Activated CD4-positive, alpha-beta T cell treated with anti-CD3 and anti-CD28 coated beads for 4 hours (primary cell): ENCODE data around the gene SHROOM2.
"Not testable (repeated sequence)": the region's sequence is repeated elsewhere in the genome, so short reads cannot be mapped to it uniquely, and the experiment has no call there.

Source experiments
- DNase-seq, 2 donors: peaks; one replicate each; pipeline ENCODE4 v3.0.0-alpha.2; 2020

Gene SHROOM2

DNA sequence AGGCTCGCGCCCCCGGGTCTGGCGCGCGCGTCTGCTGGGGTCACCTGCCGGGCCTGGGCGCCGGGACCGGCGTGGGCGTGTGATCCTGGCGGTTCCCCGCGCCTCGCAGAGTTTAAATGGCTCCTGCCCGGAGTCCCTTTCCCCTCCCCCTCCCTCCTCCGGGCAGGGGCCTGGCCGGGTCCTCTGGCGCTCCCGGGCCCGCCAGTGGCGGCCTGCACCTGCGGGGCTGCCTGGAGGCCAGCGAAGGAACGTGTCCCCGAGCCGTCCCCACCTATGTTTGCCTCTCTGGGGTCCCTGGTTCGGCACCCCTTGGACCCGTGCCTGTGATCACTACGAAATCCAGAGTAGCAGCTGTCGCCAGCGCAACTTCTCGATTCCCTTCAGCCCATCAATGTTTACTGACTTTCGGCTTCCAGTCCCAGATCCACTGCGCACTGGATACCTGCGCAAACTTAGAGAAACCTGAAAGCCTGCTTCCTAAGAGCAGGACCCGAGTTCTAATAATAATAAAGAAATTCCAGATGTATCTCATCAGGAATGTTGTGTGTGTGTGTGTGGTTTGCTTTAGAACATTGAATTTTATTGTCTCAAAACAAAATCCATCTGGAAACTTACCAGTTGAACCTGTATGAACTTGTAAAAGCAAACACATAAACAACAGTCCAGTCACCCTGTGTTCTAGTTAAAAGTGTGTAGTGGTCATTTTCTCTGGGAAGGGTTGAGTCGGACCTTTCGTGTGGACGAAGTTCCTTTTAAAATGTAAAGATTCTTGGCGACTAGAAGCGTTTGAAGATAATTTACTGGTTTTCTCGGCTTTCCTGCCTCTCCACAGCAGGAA, 788 bp downstream of the SHROOM2 start:
- no peak for DNase-seq

- no peak for DNase-seq
These were observed 2.7 kb downstream of the SHROOM2 start for GRCh38 chrX:9788911-9789310.

DNA sequence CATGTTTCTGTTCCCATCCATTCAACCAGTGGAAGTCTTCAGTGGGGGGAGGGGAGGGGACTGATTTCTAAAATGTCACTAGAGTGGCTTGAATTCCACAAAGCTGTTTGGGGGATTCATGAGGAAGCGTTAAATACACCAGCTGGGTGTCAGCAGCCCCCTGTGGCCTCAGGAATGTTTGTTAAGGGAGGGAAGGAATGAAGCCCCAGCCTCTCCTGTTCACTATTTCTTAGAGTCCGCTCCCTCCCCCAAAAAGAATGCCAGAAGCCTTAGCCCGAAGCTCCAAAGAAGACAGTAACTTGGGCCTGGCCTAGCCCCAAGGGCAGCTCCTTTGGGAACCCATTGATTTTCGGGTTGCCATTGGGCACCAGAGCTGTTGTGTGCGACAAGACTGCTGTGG, 3.3 kb downstream of the SHROOM2 start:
- DNase-seq, result no peak

DNA sequence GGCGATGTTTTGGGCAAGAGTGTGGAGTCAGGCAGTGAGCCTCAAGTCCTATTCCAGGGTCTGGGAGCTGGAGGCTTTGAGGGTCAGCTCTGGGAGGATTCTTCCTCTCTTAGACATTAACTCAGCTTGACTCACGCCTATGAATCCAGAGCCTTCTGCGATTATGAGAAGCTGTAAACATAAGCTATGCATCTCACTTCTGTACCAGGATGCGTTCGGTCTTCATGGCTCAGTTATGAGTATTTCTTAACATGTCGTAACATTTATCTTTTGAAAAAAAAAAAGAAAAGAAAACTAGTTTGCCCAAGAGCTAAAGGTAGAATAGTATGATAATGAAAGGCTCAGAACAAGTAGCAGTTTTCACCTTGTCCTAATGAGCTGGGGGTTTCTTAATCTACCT, 4.6 kb downstream of the SHROOM2 start:
- no peak for DNase-seq

GRCh38 chrX:9794495-9794894, 8.3 kb downstream of the SHROOM2 start:
- no peak for DNase-seq

GRCh38 chrX:9797384-9798360, 11.4 kb downstream of the SHROOM2 start:
- DNase-seq, result no peak

- DNase-seq, result no peak
These were observed 16.5 kb downstream of the SHROOM2 start for GRCh38 chrX:9802737-9803136.

GRCh38 chrX:9804444-9804843, 18.2 kb downstream of the SHROOM2 start:
- DNase-seq, result no peak

DNA sequence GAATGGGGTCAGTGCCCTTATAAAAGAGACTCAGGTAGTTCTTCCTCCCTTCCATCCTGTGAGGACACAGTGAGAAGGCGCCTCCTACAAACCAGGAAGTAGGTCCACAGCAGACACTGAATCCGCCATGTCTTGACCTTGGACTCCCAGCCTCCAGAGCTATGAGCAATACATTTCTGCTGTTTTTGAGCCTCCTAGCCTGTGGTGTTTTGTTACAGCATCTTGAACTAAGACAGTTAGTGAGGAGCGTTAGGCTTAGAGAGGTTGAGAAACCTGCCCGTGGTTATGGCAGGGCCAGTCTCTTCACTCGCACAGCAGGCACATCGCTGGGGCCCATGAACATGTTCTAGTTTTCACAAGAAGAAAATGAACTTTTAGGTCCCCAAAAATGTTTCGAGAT, 19.7 kb downstream of the SHROOM2 start:
- no peak for DNase-seq

DNA sequence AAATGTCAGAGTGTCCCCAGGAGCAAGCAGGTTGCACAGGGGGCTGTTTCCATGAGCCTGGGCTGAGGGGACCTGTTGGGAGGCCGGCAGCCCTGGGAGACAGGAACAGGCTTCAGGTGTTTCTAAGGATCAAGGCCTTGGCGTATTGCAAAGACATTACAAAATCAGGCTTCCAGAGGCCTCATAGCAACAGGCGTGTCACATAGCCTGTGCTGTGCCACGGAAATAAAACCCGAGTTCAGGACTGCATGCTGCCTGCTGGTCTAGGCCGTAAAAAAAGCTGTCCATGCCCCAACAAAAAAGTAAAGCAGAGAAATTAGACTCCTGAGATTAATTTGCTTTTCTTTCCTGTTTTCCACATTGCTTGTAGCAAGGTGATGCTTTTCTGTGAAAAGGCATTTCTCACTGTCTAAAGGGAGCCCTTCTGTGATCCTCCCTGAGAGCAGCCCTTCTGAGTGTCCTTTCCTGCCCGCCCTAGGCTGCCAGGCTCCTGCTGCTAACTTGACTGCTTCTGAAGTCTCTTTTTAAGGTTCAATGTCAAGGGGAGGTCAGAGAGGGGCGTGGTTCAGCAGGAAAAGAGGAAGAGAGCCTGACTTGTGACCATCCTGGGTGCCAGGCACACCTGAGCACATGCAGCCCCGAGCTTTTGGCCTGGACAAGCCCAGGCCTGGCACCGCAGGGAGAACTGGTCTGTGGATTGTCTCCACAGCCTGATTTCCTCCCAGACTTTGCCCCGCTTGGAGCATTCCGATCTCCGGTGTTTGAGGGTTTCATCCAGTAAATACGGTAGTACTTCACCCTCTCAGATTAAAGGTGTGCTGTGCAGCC, 21.3 kb downstream of the SHROOM2 start:
- no peak for DNase-seq

DNA sequence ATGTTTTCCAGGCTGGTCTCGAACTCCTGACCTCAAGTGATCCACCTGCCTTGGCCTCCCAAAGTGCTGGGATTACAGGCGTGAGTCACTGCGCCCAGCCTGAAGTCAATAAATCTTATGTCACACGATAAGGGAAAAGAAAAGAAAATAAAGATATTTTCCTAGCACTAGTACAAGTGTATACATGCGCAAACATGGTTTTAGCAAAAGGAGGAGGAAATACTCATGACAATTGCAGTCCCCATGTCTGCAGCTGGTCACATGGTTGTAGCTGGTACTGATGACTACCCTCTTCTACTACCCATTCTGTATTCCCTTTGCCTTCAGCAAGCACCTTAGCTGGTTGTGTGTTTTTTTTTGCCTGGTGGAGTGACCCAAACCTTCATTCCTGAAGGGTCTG, 23.6 kb downstream of the SHROOM2 start:
- DNase-seq, result not testable (repeated sequence)

DNA sequence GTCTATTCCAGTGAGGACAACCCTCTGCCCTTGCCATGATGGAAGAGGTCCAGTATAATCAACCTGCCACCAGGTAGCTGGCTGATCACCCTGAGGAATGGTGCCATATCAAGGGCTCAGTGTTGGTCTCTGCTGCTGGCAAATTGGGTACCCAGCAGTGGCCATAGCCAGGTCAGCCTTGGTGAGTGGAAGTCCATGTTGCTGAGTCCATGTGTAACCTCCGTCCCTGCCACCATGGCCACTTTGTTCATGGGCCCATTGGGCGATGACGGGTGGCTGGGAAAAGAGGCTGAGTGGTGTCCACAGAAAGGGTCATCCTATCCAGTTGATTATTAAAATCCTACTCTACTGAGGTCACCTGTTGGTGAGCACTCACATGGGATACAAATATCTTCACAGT, 24.9 kb downstream of the SHROOM2 start:
- not testable (repeated sequence) for DNase-seq

GRCh38 chrX:9816084-9816700, 30.0 kb downstream of the SHROOM2 start:
- no peak for DNase-seq

DNA sequence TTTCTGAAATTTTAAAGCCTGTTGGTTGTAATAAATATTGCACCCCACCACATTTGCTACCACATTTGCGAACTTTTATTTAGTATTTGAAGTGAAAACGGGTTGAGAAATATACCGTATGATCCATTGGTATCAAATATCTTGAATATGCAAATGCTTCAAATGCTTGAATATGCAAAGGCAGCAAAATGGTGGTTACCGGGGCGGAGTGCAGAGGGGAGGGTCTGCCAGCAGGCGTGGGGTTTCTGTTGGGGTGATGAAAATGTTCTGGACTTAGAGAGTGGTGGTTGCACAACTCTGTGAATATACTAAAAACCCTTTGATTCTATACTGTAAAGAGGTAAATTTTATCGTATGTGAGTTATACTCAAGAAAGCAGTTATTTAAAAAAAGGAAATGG, 35.3 kb downstream of the SHROOM2 start:
- no peak for DNase-seq

GRCh38 chrX:9824554-9824953, 38.3 kb downstream of the SHROOM2 start:
- DNase-seq, result no peak

DNA sequence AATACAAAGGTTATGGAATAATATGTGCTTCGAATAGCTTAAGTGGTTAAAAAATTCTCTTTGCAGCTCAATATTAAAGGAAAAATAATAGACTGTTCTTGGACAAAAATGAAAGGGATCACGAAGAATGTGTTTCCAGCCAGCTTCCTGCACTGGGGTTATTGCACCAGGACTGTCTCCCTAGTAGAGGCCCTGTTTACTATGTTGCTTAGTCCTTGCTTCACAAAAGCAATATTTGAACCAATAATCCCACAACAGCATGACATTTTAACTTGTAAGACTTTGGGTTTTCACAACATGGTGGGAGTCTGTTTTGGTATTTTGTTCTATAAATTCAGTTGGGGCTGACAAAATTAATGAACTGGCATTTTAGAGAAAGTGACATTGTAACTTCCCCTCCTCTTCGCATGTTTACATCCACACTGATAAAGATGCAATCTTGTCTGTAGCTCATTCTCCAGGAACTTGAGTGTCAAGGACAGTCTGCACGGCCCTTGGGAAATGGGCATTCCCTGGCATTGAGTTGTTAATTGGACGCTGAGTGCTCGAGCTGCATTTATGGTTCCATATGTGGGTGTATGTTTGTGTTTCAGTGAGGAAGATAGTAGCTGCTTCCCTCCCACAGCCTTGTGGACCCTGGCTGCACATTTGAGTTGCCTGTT, 39.0 kb downstream of the SHROOM2 start:
- no peak for DNase-seq

DNA sequence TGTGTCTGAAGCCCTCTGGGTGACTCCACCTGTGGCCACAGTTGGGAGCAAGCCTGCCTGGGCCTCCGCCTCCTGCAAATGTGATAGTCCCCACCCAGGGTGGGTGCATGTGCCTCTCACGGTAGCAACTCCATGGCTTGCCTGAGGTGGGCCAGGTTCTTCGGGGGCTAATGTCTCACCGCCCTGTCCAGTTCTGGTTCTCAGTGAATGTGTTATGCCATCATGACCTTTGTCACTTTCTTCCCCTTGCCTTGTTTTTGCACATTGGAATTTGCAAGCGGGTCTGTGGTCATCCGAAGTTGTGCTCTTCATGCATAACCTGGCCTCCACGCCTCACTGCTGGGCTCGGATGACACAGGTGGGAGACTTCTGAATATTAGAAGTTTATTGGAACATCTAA, 39.7 kb downstream of the SHROOM2 start:
- no peak for DNase-seq

GRCh38 chrX:9829308-9830267, 43.4 kb downstream of the SHROOM2 start:
- no peak for DNase-seq

GRCh38 chrX:9832811-9833210, 46.6 kb downstream of the SHROOM2 start:
- no peak for DNase-seq

DNA sequence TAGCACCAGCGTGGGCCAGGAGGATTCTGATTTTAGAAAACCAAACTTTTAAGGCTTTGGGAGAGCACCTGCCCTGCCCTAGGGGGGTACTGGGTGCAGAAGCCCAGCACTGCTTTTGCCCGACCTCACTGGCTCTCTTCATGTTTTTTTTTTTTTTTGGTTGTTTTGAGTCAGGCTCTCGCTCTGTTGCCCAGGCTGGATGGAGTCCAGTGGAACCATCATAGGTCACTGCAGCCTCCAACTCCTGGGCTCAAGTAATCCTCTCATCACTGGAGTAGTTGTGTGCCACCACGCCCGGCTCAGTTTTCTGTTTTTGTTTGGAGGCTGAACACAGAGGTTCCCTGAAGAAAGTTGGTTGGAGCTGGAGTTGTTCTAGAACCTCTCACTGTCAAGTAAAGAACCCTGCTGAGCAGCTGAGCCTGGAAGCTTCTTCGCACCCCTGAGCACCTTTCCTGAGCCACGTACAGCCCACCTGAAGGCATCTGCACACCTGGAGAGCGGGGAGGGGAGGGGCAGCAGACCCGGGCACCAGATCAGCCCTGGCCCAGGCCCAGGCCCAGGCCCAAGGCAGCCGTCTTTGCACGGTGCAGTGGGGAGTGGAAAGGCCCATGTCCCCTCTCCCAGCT, 49.5 kb downstream of the SHROOM2 start:
- DNase-seq, result no peak
